Natural killer cell (primary cell): ENCODE data around the gene NCKAP1. TPM values are rescaled to one million over a fixed set of nuclear protein-coding genes. Genes with fewer than 3 reads are reported as not detected.

ENCODE experiments used
- ATAC-seq, 3 donors: fragments of 150-1000 bp in 2 of 3; fragments of 200-7000 bp in 1 of 3; cut with Tn5 transposase; 1 replicate in 1 of 3; 2 replicates in 2 of 3; pipeline ENCODE4 v1.10.0; 2021; ENCODE audit warnings: mild to moderate bottlenecking in 2 of 3, moderate library complexity in 2 of 3
- DNase-seq, 2 donors: peaks; one replicate each; pipeline versions ENCODE4 v3.0.0 to v3.0.0-alpha.2; 2013 to 2021; ENCODE audit warnings: mixed read lengths in 1 of 2
- H3K27ac ChIP-seq: one replicate; pipeline ENCODE4 v1.5.1; 2013; ENCODE audit warnings: mild to moderate bottlenecking, low read length
- H3K27me3 ChIP-seq: one replicate; pipeline ENCODE4 v1.6.1; 2013; ENCODE audit warnings: low read length; ENCODE audit not compliant: control insufficient read depth, insufficient read depth
- H3K36me3 ChIP-seq: one replicate; pipeline ENCODE4 v1.6.1; 2013; ENCODE audit warnings: low read length; ENCODE audit not compliant: control insufficient read depth, insufficient read depth
- H3K4me1 ChIP-seq: one replicate; pipeline ENCODE4 v1.6.1; 2013; ENCODE audit warnings: low read length; ENCODE audit not compliant: control insufficient read depth, insufficient read depth
- H3K4me3 ChIP-seq: one replicate; pipeline ENCODE4 v1.5.1; 2013; ENCODE audit warnings: low read length
- H3K9me3 ChIP-seq: one replicate; pipeline ENCODE4 v1.6.1; 2013; ENCODE audit warnings: low read length; ENCODE audit not compliant: control insufficient read depth, insufficient read depth
- H3K27ac Mint-ChIP-seq, 2 donors: one replicate each; pipeline ENCODE4 v1.8.0; 2022; ENCODE audit warnings: mild to moderate bottlenecking in 2 of 2, mixed read lengths in 2 of 2, moderate library complexity in 1 of 2
- H3K27me3 Mint-ChIP-seq, 2 donors: one replicate each; pipeline ENCODE4 v1.8.0; 2022; ENCODE audit warnings: low read depth in 2 of 2, mixed read lengths in 2 of 2
- H3K36me3 Mint-ChIP-seq: one replicate; pipeline ENCODE4 v1.8.0; 2022; ENCODE audit warnings: mixed read lengths
- H3K4me1 Mint-ChIP-seq, 2 donors: one replicate each; pipeline ENCODE4 v1.8.0; 2022; ENCODE audit warnings: mixed read lengths in 2 of 2
- H3K4me3 Mint-ChIP-seq: one replicate; pipeline ENCODE4 v1.8.0; 2022; ENCODE audit warnings: mild to moderate bottlenecking, moderate library complexity, mixed read lengths
- H3K9me3 Mint-ChIP-seq, 2 donors: one replicate each; pipeline ENCODE4 v1.8.0; 2022; ENCODE audit warnings: mixed read lengths in 2 of 2
- WGBS: methylation state at CpG from one replicate; pipeline ENCODE4 v1.1.7; 2013; ENCODE audit warnings: missing lambda C conversion rate; ENCODE audit not compliant: insufficient coverage; 5-methylcytosine and 5-hydroxymethylcytosine counted together
- intact Hi-C: fragments of 100-400 bp; cut with micrococcal nuclease; formaldehyde crosslinking; loops from one replicate; pipeline ENCODE4 v1.14.2; 2022
- total RNA-seq, 4 donors: library from RNA; stranded (reverse); fragments of 120-200 nt in 1 of 4; gene quantifications; one replicate each; pipeline versions ENCODE4 v1.2.3 to v1.2.4, GENCODE V29; 2013 to 2022
- TF ChIP-seq, protein P1 (sequence below): fragments of 200-600 bp; IDR thresholded peaks from one replicate; pipeline ENCODE4 v1.8.0; 2022; ENCODE audit warnings: antibody characterized with exemption

NCKAP1 gene
- total RNA-seq, 3 donors from 2014 or later (not counting 1 experiment from before 2014, with no cell fraction given), result 8.4 to 12.3 (median 10.4) TPM

DNA sequence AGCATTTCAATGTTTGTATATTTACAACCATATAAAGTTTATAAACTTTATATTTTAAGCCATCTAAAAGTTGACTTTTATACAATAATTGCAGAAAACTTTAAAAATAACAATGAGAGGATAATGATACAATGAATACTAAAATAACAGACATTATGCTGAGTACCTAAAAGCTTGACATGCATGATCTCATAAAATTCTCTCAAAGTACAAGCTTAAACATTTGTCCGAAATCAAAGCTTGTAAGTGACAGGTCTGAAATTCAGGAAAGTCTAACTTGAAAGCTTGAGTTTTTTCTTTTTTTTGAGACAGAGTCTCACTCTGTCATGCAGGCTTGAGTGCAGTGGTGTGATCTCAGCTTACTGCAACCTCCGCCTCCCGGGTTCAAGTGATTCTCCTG is 87.7 kb downstream of the NCKAP1 start:
- H3K4me3 Mint-ChIP-seq, result no peak overlapping the region
- Histone ChIP-seq H3K27ac (no peak overlapping the region), H3K4me1 (no peaks in the 10 kb centered on the region), H3K9me3 (no peaks in the 10 kb centered on the region), H3K36me3 (no peaks in the 10 kb centered on the region), H3K27me3 (no peaks in the 10 kb centered on the region), H3K4me3 (no peak overlapping the region)
- H3K36me3 Mint-ChIP-seq, result no peaks in the 10 kb centered on the region
- H3K9me3 Mint-ChIP-seq, result no peaks in the 10 kb centered on the region
- 93% methylated on average over 1 of the region's 3 CpGs for WGBS
- ATAC-seq (no peak), DNase-seq (no peak)
- intact Hi-C loops, result no loop called here
- no peak overlapping the region for H3K27ac Mint-ChIP-seq
- no peaks in the 10 kb centered on the region for H3K4me1 Mint-ChIP-seq
- no peaks in the 10 kb centered on the region for H3K27me3 Mint-ChIP-seq
- TF ChIP-seq, protein P1, sequence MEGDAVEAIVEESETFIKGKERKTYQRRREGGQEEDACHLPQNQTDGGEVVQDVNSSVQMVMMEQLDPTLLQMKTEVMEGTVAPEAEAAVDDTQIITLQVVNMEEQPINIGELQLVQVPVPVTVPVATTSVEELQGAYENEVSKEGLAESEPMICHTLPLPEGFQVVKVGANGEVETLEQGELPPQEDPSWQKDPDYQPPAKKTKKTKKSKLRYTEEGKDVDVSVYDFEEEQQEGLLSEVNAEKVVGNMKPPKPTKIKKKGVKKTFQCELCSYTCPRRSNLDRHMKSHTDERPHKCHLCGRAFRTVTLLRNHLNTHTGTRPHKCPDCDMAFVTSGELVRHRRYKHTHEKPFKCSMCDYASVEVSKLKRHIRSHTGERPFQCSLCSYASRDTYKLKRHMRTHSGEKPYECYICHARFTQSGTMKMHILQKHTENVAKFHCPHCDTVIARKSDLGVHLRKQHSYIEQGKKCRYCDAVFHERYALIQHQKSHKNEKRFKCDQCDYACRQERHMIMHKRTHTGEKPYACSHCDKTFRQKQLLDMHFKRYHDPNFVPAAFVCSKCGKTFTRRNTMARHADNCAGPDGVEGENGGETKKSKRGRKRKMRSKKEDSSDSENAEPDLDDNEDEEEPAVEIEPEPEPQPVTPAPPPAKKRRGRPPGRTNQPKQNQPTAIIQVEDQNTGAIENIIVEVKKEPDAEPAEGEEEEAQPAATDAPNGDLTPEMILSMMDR, result no peak

DNA sequence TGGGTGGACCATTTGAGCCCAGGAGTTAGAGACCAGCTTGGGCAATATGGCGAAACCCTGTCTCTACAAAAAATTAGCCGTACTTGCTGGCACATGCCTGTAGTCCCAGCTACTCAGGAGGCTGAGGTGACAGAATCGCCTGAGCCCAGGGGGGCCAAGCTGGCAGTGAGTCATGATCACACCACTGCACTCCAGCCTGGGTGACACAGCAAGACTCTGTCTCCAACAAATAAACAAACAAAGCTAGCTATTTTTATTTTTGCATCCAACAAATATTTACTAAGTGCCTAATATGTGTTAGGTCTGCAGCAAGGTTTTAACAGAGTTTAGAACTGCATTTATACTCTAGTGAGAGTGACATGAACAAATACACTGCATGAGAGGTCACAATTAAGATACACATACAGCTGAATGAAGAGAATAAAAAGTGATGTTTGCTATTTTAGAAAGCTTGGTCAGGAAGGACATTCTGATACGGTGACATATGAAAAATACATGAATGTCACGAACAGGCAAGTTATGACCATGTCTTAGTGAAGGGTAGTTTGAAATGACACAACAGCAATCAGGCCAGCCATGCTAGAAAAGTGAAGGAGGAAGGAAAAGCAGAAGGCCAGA is 88.6 kb downstream of the NCKAP1 start:
- 86% methylated on average over 5 of the region's 5 CpGs for WGBS
- TF ChIP-seq, protein P1, result no peak
- no peaks in the 10 kb centered on the region for H3K4me1 ChIP-seq
- no peak overlapping the region for H3K4me3 ChIP-seq
- no peak for ATAC-seq
- H3K36me3 ChIP-seq, result no peaks in the 10 kb centered on the region
- intact Hi-C loops, result no loop called here
- Mint-ChIP-seq H3K9me3 (no peaks in the 10 kb centered on the region), H3K36me3 (no peaks in the 10 kb centered on the region), H3K27ac (no peak overlapping the region), H3K27me3 (no peaks in the 10 kb centered on the region), H3K4me3 (no peak overlapping the region), H3K4me1 (no peaks in the 10 kb centered on the region)
- no peaks in the 10 kb centered on the region for H3K9me3 ChIP-seq
- DNase-seq, result no peak
- H3K27ac ChIP-seq, result no peak overlapping the region
- H3K27me3 ChIP-seq, result no peaks in the 10 kb centered on the region

DNA sequence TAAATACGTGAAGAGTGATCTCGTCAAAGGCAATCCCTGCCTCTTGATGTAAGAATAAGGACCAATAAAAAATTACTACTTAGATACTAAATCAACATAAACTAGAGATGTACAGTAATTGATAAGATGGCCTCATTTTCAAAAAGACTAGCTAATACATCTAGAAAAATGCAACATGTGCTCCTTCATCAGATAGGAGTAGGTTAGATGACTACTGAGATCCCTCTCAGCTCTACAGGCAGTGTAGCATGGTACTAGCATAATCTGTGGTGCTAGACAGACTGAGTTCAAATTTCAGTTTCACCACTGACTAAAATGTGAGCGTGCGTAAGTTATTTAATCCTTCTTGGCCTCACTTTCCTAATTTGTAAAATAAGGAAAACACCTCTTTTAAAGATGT is 89.2 kb downstream of the NCKAP1 start:
- no peak overlapping the region for H3K27ac Mint-ChIP-seq
- intact Hi-C loops, result no loop called here
- no peaks in the 10 kb centered on the region for H3K36me3 ChIP-seq
- H3K36me3 Mint-ChIP-seq, result no peaks in the 10 kb centered on the region
- no peak overlapping the region for H3K4me3 ChIP-seq
- WGBS, result no CpG with 5 or more reads among the region's 4 CpGs
- TF ChIP-seq, protein P1, result no peak
- no peak overlapping the region for H3K27ac ChIP-seq
- no peak for ATAC-seq
- H3K9me3 Mint-ChIP-seq, result no peaks in the 10 kb centered on the region
- no peaks in the 10 kb centered on the region for H3K4me1 ChIP-seq
- no peak for DNase-seq
- H3K27me3 Mint-ChIP-seq, result no peaks in the 10 kb centered on the region
- no peaks in the 10 kb centered on the region for H3K9me3 ChIP-seq
- no peak overlapping the region for H3K4me3 Mint-ChIP-seq
- no peaks in the 10 kb centered on the region for H3K27me3 ChIP-seq
- H3K4me1 Mint-ChIP-seq, result no peaks in the 10 kb centered on the region

DNA sequence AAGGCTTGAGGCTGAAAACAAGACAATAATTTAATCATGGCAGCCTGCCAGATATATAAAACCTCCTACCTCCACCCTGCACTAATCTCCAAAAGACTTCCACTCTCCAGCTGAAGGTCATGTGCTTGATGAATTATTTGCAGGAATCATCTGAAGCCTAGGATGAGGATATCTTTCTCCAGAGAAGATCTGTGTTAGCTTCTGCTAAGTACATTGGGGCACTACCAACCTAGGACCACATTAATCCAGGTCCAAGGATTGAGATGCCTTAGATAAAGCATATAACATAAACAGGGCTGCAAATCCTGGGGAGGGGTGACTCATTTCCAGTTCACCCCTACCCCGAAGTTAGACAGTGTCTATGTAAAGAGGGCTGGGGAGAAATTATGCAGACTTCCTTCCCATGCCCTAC is 91.3 kb downstream of the NCKAP1 start:
- Histone ChIP-seq H3K36me3 (no peaks in the 10 kb centered on the region), H3K27me3 (no peaks in the 10 kb centered on the region), H3K4me1 (no peaks in the 10 kb centered on the region), H3K4me3 (no peak overlapping the region), H3K9me3 (no peaks in the 10 kb centered on the region), H3K27ac (no peak overlapping the region)
- ATAC-seq (no peak), DNase-seq (no peak)
- Mint-ChIP-seq H3K4me3 (no peak overlapping the region), H3K9me3 (no peaks in the 10 kb centered on the region), H3K36me3 (no peaks in the 10 kb centered on the region), H3K27me3 (no peaks in the 10 kb centered on the region), H3K27ac (no peak overlapping the region), H3K4me1 (no peaks in the 10 kb centered on the region)
- intact Hi-C loops, result no loop called here
- WGBS, result no CpG with 5 or more reads among the region's 1 CpG
- TF ChIP-seq, protein P1, result no peak
